ENCODE results near the gene IFITM10. TPM values are rescaled to one million over a fixed set of nuclear protein-coding genes. Genes with fewer than 3 reads are reported as not detected.

IFITM10 gene
- total RNA-seq, 1 donor from 2014 or later = 1.1 TPM

GRCh38 chr11:1754376-1755150 lies 4.2 kb upstream of the IFITM10 start:
- peaks cover 1% of the 10 kb centered on the region for H3K36me3 ChIP-seq (ENCODE audit: control insufficient read depth, insufficient read depth, low read length)
- no peak for DNase-seq (ENCODE audit: low read depth)
- no peak for TF ChIP-seq CTCF (IDR thresholded peaks at IDR 0.05; ENCODE audit: insufficient read depth, low read length, poor library complexity, severe bottlenecking)
- H3K27me3 ChIP-seq (ENCODE audit: control insufficient read depth, insufficient read depth, low read length) = peaks cover 2% of the 10 kb centered on the region
- no peak overlapping the region for H3K4me3 ChIP-seq (ENCODE audit: low read depth, low read length)

DNA sequence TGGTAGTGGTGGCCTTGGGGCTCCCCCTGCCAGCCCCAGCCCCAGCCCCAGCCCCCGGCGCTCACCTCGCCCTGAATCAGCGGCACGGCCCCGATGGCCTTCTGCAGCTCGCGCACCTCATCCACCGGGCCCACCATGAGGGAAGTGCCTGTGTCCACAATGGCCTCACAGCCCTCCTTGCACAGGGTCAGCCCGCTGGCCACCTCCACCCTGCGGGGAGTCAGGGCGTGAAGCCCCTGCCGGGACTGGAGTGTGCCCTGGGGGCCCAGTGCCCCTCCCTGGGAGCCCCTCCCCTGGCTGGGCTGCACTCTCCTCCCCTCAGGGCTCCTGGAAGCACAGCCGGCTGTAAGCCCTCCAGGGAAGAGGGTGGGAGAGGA lies 3.5 kb upstream of the IFITM10 start:
- DNase-seq (ENCODE audit: low read depth) = no peak
- no peak for TF ChIP-seq CTCF (IDR thresholded peaks at IDR 0.05; ENCODE audit: insufficient read depth, low read length, poor library complexity, severe bottlenecking)
- Histone ChIP-seq H3K4me3 (ENCODE audit: low read depth, low read length) (no peak overlapping the region), H3K27me3 (ENCODE audit: control insufficient read depth, insufficient read depth, low read length) (peaks cover 9% of the 10 kb centered on the region), H3K36me3 (ENCODE audit: control insufficient read depth, insufficient read depth, low read length) (peaks cover 1% of the 10 kb centered on the region)

DNA sequence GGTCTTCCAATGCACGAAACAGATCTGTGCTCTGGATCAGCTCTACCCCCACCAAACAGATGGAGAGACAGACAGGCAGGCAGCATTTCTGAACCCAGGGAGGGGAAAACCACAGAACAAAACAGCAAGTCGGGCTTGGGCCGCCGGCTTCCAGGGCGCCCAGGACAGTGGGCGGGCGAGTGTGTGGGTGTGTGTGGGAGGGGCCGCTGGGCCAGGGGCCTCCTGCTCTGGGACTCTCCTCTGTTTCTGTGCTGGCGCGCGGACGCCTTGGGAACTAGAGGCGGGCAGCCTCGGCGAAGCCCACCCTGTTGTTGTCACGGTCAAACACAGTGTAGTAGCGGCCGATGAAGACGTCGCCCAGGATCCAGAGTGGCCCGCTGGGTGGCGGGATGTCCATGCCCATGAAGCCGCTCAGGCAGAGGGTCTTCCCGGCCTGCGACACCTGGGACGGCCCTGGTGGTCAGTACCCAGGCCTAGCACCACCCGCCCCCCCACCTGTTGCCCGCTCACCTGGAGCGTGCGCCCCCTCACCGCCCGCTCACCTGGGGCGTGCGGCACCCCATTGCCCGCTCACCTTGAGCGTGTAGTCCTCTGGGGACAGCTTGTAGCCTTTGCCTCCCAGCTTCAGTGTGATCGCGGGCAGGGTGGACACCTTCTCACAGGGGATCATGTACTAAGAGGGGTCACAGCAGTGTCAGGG lies 3.0 kb upstream of the IFITM10 start:
- no peak for TF ChIP-seq CTCF (IDR thresholded peaks at IDR 0.05; ENCODE audit: insufficient read depth, low read length, poor library complexity, severe bottlenecking)
- peaks cover 1% of the 10 kb centered on the region for H3K36me3 ChIP-seq (ENCODE audit: control insufficient read depth, insufficient read depth, low read length)

GRCh38 chr11:1752907-1753228 lies 2.5 kb upstream of the IFITM10 start:
- TF ChIP-seq CTCF (IDR thresholded peaks at IDR 0.05; ENCODE audit: insufficient read depth, low read length, poor library complexity, severe bottlenecking) = no peak
- no peak overlapping the region for H3K4me3 ChIP-seq (ENCODE audit: low read depth, low read length)
- peaks cover 1% of the 10 kb centered on the region for H3K36me3 ChIP-seq (ENCODE audit: control insufficient read depth, insufficient read depth, low read length)
- no peak for DNase-seq (ENCODE audit: low read depth)
- peaks cover 19% of the 10 kb centered on the region for H3K27me3 ChIP-seq (ENCODE audit: control insufficient read depth, insufficient read depth, low read length)

More for the DNA sequence above, 3.0 kb upstream of the IFITM10 start:
- Histone ChIP-seq H3K4me3 (ENCODE audit: low read depth, low read length) (no peak overlapping the region), H3K27me3 (ENCODE audit: control insufficient read depth, insufficient read depth, low read length) (peaks cover 14% of the 10 kb centered on the region)
- no peak for DNase-seq (ENCODE audit: low read depth)

DNA sequence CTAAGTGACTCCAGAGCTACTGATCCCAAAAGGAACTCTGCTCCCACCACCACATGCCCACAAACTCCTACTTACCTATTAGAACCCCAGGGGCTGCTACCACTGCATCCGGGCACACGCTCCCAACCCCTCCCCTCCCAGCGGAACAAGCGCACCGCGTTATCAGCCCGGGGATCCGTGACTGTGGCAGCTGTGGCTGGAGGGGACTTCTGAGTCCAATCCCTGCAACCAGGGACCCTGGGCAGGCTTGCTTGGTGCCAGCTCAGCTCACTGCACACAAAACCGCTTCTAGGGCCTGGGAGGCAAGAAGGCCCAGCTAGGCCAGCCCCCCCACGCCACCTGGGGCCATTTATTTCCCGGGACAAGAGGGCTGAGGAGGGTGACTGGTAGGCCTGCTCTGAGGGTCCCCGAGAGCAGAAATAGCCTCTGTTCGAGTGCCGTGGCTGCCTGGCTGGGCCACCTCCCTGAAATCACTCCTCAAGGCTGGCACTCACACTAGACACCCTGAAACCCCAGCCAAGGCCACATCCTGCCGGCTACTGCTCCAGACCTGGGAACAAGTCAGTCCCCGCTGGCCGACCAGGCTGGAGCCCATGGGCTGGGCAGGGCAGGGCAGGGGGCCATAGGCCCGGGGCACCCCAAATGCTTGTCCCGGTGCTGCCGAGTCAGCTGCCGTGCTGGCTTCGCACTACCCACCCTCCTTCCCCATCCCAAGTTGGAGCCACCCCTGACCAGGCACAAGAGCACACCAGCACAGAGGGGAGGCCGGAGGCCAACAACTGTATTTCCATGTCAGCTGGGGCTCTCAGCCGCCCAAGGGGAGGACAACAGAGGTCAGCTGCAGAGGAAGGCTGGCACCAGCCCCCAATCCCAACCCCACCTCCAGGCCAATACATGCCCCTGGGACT lies 1.9 kb upstream of the IFITM10 start:
- H3K36me3 ChIP-seq (ENCODE audit: control insufficient read depth, insufficient read depth, low read length) = peaks cover 1% of the 10 kb centered on the region
- no peak overlapping the region for H3K4me3 ChIP-seq (ENCODE audit: low read depth, low read length)
- peaks cover 26% of the 10 kb centered on the region for H3K27me3 ChIP-seq (ENCODE audit: control insufficient read depth, insufficient read depth, low read length)
- no peak for TF ChIP-seq CTCF (IDR thresholded peaks at IDR 0.05; ENCODE audit: insufficient read depth, low read length, poor library complexity, severe bottlenecking)
- no peak for DNase-seq (ENCODE audit: low read depth)
